Measurements from ENCODE around the gene TMEM18.

TMEM18 gene

GRCh38 chr2:667332-667999 lies 9.7 kb downstream of the TMEM18 start:
- no peak for DNase-seq (ENCODE audit: low read depth, low spot score)
- CTCF ChIA-PET: interaction anchor here (0.7 to 2.1 kb wide), 12 partner anchors 9 to 883 kb away, joined by 3 to 8 read pairs (median 4); partner anchors contain the start of gene TMEM18

GRCh38 chr2:666441-666840 lies 10.8 kb downstream of the TMEM18 start:
- no peak for TF ChIP-seq CTCF (IDR thresholded peaks at IDR 0.05; ENCODE audit: insufficient read depth, low read length, missing control alignments)
- ChIA-PET CTCF (interaction anchor here (0.7 to 2.1 kb wide), 8 partner anchors 9 to 420 kb away, joined by 3 to 6 read pairs (median 4); partner anchors contain the start of gene TMEM18), POLR2A (no interaction called here)
- no peak for DNase-seq (ENCODE audit: low read depth, low spot score)
- no peak overlapping the region for H3K4me3 ChIP-seq (ENCODE audit: low read depth, low read length)

More at GRCh38 chr2:667332-667999, 9.7 kb downstream of the TMEM18 start:
- POLR2A ChIA-PET: interaction anchor here (1.0 kb wide), 1 partner anchor 9 kb away, joined by 3 read pairs; the partner anchor contains the start of gene TMEM18
- TF ChIP-seq CTCF (IDR thresholded peaks at IDR 0.05; ENCODE audit: insufficient read depth, low read length, missing control alignments): peak; percentile 41
- H3K4me3 ChIP-seq (ENCODE audit: low read depth, low read length): no peak overlapping the region

GRCh38 chr2:665340-666073 lies 11.7 kb downstream of the TMEM18 start:
- ChIA-PET CTCF (interaction anchor here (0.9 to 1.5 kb wide), 3 partner anchors 9 to 11 kb away, joined by 3 to 4 read pairs (median 4); partner anchors contain the start of gene TMEM18), POLR2A (no interaction called here)
- no peak for TF ChIP-seq CTCF (IDR thresholded peaks at IDR 0.05; ENCODE audit: insufficient read depth, low read length, missing control alignments)
- no peak overlapping the region for H3K4me3 ChIP-seq (ENCODE audit: low read depth, low read length)
- no peak for DNase-seq (ENCODE audit: low read depth, low spot score)

- CTCF ChIA-PET: no interaction called here
Measured at GRCh38 chr2:664063-664462, 13.1 kb downstream of the TMEM18 start.

DNA sequence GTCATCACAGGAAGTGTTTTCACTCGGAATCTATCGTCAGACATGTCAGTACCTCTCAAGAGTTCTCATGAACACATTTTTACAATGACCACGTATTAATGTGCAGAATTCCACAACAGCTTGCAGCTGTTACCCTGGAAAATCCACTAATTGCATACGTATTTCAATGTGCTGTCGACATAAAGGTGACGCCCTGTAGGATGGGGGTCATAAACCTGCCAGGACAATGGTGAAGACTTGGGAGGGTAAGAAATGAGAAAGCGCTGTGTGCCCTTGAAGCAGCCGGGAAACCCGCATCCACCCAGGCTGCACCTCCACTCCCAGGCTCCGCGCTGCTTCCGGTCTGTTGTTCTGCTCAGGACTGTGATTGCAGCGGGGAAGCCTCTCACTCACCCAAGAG lies 14.0 kb downstream of the TMEM18 start:
- ChIA-PET POLR2A (no interaction called here), CTCF (interaction anchor here (1.1 kb wide), 2 partner anchors 10 to 883 kb away, joined by 4 read pairs; no protein-coding TSS in a partner anchor)
- TF ChIP-seq CTCF (IDR thresholded peaks at IDR 0.05; ENCODE audit: insufficient read depth, low read length, missing control alignments): no peak
- H3K4me3 ChIP-seq (ENCODE audit: low read depth, low read length): no peak overlapping the region
- DNase-seq (ENCODE audit: low read depth, low spot score): no peak

More at GRCh38 chr2:664063-664462, 13.1 kb downstream of the TMEM18 start:
- DNase-seq (ENCODE audit: low read depth, low spot score): no peak
- no peak for TF ChIP-seq CTCF (IDR thresholded peaks at IDR 0.05; ENCODE audit: insufficient read depth, low read length, missing control alignments)
- POLR2A ChIA-PET: no interaction called here
- no peak overlapping the region for H3K4me3 ChIP-seq (ENCODE audit: low read depth, low read length)

DNA sequence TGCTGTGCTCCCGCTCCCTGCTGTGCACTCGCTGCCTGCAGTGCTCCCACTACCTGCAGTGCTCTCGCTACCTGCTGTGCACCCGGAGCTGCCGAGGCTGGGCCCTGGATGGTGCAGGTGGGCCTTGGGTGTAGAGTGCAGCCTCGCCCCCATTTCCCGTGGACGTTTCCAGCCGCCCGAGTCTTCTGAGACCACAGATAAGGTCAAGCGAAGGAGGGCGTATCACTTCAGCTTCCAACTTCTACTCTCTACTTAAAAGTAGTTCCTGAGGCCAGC lies 15.9 kb downstream of the TMEM18 start:
- no peak for DNase-seq (ENCODE audit: low read depth, low spot score)
- TF ChIP-seq CTCF (IDR thresholded peaks at IDR 0.05; ENCODE audit: insufficient read depth, low read length, missing control alignments): no peak
- POLR2A ChIA-PET: no interaction called here
- H3K4me3 ChIP-seq (ENCODE audit: low read depth, low read length): no peak overlapping the region
- CTCF ChIA-PET: no interaction called here

Data from AG04449 (cell line).